ENCODE data around the gene DNAAF6.

The DNAAF6 gene

DNA sequence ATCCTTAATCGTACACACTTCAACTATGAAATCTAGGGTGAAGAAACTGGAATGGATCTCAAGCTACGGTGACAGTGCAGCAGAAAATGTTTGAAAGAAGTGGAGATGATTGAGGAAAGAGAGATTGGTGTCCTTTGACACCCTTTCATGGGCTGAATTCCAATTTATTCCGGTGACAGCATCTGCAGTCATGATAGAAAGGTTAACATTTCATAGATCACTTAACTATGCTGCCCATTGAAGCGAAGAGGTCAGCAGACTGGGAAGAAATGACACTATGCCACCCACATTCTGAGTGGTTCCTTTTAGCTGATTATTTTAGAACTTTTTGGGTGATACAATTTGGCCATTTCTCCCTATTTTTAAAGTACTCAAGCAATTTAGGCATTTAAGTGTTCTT lies 82.3 kb downstream of the DNAAF6 start:
- no peak overlapping the region for H3K27ac ChIP-seq (replicated peaks)
- TF ChIP-seq, protein P1, sequence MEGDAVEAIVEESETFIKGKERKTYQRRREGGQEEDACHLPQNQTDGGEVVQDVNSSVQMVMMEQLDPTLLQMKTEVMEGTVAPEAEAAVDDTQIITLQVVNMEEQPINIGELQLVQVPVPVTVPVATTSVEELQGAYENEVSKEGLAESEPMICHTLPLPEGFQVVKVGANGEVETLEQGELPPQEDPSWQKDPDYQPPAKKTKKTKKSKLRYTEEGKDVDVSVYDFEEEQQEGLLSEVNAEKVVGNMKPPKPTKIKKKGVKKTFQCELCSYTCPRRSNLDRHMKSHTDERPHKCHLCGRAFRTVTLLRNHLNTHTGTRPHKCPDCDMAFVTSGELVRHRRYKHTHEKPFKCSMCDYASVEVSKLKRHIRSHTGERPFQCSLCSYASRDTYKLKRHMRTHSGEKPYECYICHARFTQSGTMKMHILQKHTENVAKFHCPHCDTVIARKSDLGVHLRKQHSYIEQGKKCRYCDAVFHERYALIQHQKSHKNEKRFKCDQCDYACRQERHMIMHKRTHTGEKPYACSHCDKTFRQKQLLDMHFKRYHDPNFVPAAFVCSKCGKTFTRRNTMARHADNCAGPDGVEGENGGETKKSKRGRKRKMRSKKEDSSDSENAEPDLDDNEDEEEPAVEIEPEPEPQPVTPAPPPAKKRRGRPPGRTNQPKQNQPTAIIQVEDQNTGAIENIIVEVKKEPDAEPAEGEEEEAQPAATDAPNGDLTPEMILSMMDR (IDR thresholded peaks at IDR 0.05; ENCODE audit: insufficient read depth, low read length): no peak
- TF ChIP-seq SPI1 (IDR thresholded peaks at IDR 0.05; ENCODE audit: borderline replicate concordance, low read depth) (no peak), GABPA (IDR thresholded peaks at IDR 0.05; ENCODE audit: low read depth) (no peak), POLR2AphosphoS5 (IDR thresholded peaks at IDR 0.05; ENCODE audit: low read depth) (no peak)
- TF ChIP-seq, protein P2, sequence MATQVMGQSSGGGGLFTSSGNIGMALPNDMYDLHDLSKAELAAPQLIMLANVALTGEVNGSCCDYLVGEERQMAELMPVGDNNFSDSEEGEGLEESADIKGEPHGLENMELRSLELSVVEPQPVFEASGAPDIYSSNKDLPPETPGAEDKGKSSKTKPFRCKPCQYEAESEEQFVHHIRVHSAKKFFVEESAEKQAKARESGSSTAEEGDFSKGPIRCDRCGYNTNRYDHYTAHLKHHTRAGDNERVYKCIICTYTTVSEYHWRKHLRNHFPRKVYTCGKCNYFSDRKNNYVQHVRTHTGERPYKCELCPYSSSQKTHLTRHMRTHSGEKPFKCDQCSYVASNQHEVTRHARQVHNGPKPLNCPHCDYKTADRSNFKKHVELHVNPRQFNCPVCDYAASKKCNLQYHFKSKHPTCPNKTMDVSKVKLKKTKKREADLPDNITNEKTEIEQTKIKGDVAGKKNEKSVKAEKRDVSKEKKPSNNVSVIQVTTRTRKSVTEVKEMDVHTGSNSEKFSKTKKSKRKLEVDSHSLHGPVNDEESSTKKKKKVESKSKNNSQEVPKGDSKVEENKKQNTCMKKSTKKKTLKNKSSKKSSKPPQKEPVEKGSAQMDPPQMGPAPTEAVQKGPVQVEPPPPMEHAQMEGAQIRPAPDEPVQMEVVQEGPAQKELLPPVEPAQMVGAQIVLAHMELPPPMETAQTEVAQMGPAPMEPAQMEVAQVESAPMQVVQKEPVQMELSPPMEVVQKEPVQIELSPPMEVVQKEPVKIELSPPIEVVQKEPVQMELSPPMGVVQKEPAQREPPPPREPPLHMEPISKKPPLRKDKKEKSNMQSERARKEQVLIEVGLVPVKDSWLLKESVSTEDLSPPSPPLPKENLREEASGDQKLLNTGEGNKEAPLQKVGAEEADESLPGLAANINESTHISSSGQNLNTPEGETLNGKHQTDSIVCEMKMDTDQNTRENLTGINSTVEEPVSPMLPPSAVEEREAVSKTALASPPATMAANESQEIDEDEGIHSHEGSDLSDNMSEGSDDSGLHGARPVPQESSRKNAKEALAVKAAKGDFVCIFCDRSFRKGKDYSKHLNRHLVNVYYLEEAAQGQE (IDR thresholded peaks at IDR 0.05; ENCODE audit: insufficient replicate concordance, low read depth): no peak
- no peak for DNase-seq (ENCODE audit: low read depth in 1 of 2, low spot score in 1 of 2)
- no peak overlapping the region for H3K4me3 ChIP-seq (replicated peaks; ENCODE audit: insufficient read depth, low read length)
- H3K27me3 ChIP-seq (ENCODE audit: insufficient read depth, poor library complexity, severe bottlenecking): no peaks in the 10 kb centered on the region

DNA sequence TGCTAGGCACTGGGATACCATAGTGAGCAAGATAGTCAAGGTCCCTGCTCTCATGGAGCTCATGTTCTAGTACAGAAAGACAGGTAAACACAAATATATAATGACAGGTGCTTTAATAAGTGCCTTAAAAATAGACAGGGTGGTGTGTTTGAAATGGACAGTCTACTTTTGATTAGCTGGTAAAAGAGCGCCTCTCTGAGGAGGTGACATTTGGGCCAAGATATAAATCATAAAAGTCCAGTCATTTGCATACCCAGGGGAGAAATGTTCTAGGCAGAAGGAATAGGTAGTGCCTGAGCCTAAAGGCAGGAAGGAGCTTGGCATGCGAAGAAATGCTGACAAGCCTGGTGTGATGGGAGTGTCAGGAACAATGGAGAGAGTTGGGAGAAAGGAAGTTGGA lies 83.6 kb downstream of the DNAAF6 start:
- H3K27ac ChIP-seq (replicated peaks): no peak overlapping the region
- H3K4me3 ChIP-seq (replicated peaks; ENCODE audit: insufficient read depth, low read length): no peak overlapping the region
- TF ChIP-seq SPI1 (IDR thresholded peaks at IDR 0.05; ENCODE audit: borderline replicate concordance, low read depth) (no peak), POLR2AphosphoS5 (IDR thresholded peaks at IDR 0.05; ENCODE audit: low read depth) (no peak), GABPA (IDR thresholded peaks at IDR 0.05; ENCODE audit: low read depth) (no peak)
- TF ChIP-seq, protein P2 (IDR thresholded peaks at IDR 0.05; ENCODE audit: insufficient replicate concordance, low read depth): no peak
- TF ChIP-seq, protein P1 (IDR thresholded peaks at IDR 0.05; ENCODE audit: insufficient read depth, low read length): no peak
- no peak for DNase-seq (ENCODE audit: low read depth in 1 of 2, low spot score in 1 of 2)
- no peaks in the 10 kb centered on the region for H3K27me3 ChIP-seq (ENCODE audit: insufficient read depth, poor library complexity, severe bottlenecking)

DNA sequence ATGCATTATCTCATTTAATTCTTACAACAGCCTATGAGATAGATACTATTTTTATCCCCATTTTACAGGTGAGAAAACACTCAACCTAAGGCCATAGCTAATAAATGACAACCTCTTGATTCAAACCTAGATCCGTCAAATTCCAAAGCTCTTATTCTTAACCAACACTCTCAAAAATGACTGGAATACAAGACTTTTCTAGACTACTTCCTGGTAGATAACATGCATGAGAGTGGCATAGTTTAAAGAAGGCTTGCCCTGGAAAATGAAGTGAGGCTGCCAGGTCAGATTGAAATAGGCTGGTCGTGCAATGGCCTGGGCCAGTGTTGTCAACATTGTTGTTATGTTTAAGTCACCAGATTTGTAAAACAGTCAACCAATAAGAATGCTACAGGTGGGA lies 86.6 kb downstream of the DNAAF6 start:
- H3K4me3 ChIP-seq (replicated peaks; ENCODE audit: insufficient read depth, low read length): no peak overlapping the region
- DNase-seq (ENCODE audit: low read depth in 1 of 2, low spot score in 1 of 2): no peak
- H3K27me3 ChIP-seq (ENCODE audit: insufficient read depth, poor library complexity, severe bottlenecking): no peaks in the 10 kb centered on the region

More for the DNA sequence above, 86.6 kb downstream of the DNAAF6 start:
- H3K27ac ChIP-seq (replicated peaks): no peak overlapping the region
- TF ChIP-seq, protein P1 (IDR thresholded peaks at IDR 0.05; ENCODE audit: insufficient read depth, low read length): no peak
- TF ChIP-seq SPI1 (IDR thresholded peaks at IDR 0.05; ENCODE audit: borderline replicate concordance, low read depth) (no peak), GABPA (IDR thresholded peaks at IDR 0.05; ENCODE audit: low read depth) (no peak), POLR2AphosphoS5 (IDR thresholded peaks at IDR 0.05; ENCODE audit: low read depth) (no peak)
- TF ChIP-seq, protein P2 (IDR thresholded peaks at IDR 0.05; ENCODE audit: insufficient replicate concordance, low read depth): no peak

All from HL-60 (cell line).